Right lobe of liver (tissue), 4 donors: ENCODE results near the gene OPN1SW.

Source experiments
- CTCF ChIP-seq, 4 donors: fragments of 200-600 bp in 3 of 4; fragments of 450-650 bp in 1 of 4; IDR thresholded peaks; one replicate each; pipeline versions ENCODE4 v1.5.1 to v1.8.0; 2016 to 2022; ENCODE audit warnings: antibody characterized with exemption in 4 of 4, mild to moderate bottlenecking in 2 of 4
- POLR2A ChIP-seq: fragments of 450-650 bp; IDR thresholded peaks from one replicate; pipeline ENCODE4 v1.6.1; 2017; ENCODE audit warnings: antibody characterized with exemption, mild to moderate bottlenecking
- donor health status: DM: no; HTN: no; CAD: no.
- donor health status: DM: no; HTN: no; CAD: no.
- donor health status: DM: no; HTN: yes; CAD: no.

GRCh38 chr7:128755819-128756476 is 19.6 kb downstream of the OPN1SW start:
- TF ChIP-seq CTCF (IDR thresholded peaks at IDR 0.05) (no peak), POLR2A (no peak)
